SK-N-SH (cell line): ENCODE results near the gene FRMD4B.

Experiments used
- EP300 ChIP-seq, 2 experiments: IDR thresholded peaks; 2 replicates each; pipeline versions ENCODE4 v1.4.0 to v1.6.1; 2012; ENCODE audit warnings: borderline replicate concordance in 1 of 2, low read depth in 1 of 2, low read length in 1 of 2
- EZH2phosphoT487 ChIP-seq: fragments of 200-600 bp; sonication (generic); IDR thresholded peaks from 2 replicates; pipeline ENCODE4 v1.6.1; 2017; ENCODE audit warnings: low read depth, mixed run types, mild to moderate bottlenecking, antibody characterized with exemption, moderate library complexity, borderline replicate concordance
- NFIC ChIP-seq: IDR thresholded peaks from 2 replicates; pipeline ENCODE4 v1.4.0; 2012; ENCODE audit warnings: borderline replicate concordance
- POLR2AphosphoS5 ChIP-seq: IDR thresholded peaks from 2 replicates; pipeline ENCODE4 v1.6.1; 2012; ENCODE audit warnings: low read depth, low read length
- RAD21 ChIP-seq: IDR thresholded peaks from 2 replicates; pipeline ENCODE4 v1.6.1; 2012; ENCODE audit warnings: mild to moderate bottlenecking, low read length
- RCOR1 ChIP-seq: fragments of 150-350 bp; IDR thresholded peaks from 2 replicates; pipeline ENCODE4 v1.6.1; 2017; ENCODE audit warnings: antibody characterized with exemption, low read length
- RXRA ChIP-seq: IDR thresholded peaks from 2 replicates; pipeline ENCODE4 v1.4.0; 2012; ENCODE audit warnings: low read depth, mild to moderate bottlenecking, borderline replicate concordance
- SIN3A ChIP-seq: IDR thresholded peaks from 2 replicates; pipeline ENCODE4 v1.6.1; 2012; ENCODE audit warnings: low read depth, mild to moderate bottlenecking, low read length, moderate library complexity, borderline replicate concordance
- TCF12 ChIP-seq: IDR thresholded peaks from 2 replicates; pipeline ENCODE4 v1.4.0; 2012
- ZBTB33 ChIP-seq: IDR thresholded peaks from 2 replicates; pipeline ENCODE4 v1.4.0; 2012; ENCODE audit warnings: low read depth, borderline replicate concordance
- TF ChIP-seq, protein P1 (sequence below): fragments of 200-600 bp; sonication (generic); IDR thresholded peaks from 2 replicates; pipeline ENCODE4 v1.6.1; 2017; ENCODE audit warnings: antibody characterized with exemption, mild to moderate bottlenecking, moderate library complexity
- TF ChIP-seq, protein P2 (sequence below): IDR thresholded peaks from 2 replicates; pipeline ENCODE4 v1.6.1; 2012; ENCODE audit warnings: mild to moderate bottlenecking, low read depth, low read length, moderate library complexity
- TF ChIP-seq, protein P3 (sequence below): IDR thresholded peaks from 2 replicates; pipeline ENCODE4 v1.4.0; 2012; ENCODE audit warnings: low read depth

GRCh38 chr3:69210068-69210730 is 175.7 kb downstream of the FRMD4B start:
- TF ChIP-seq, protein P1, sequence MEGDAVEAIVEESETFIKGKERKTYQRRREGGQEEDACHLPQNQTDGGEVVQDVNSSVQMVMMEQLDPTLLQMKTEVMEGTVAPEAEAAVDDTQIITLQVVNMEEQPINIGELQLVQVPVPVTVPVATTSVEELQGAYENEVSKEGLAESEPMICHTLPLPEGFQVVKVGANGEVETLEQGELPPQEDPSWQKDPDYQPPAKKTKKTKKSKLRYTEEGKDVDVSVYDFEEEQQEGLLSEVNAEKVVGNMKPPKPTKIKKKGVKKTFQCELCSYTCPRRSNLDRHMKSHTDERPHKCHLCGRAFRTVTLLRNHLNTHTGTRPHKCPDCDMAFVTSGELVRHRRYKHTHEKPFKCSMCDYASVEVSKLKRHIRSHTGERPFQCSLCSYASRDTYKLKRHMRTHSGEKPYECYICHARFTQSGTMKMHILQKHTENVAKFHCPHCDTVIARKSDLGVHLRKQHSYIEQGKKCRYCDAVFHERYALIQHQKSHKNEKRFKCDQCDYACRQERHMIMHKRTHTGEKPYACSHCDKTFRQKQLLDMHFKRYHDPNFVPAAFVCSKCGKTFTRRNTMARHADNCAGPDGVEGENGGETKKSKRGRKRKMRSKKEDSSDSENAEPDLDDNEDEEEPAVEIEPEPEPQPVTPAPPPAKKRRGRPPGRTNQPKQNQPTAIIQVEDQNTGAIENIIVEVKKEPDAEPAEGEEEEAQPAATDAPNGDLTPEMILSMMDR: no peak
- TF ChIP-seq SIN3A (no peak), RAD21 (no peak), ZBTB33 (no peak), POLR2AphosphoS5 (no peak), NFIC (peak; percentile 36; the same call in 1 of the 2 replicates), EZH2phosphoT487 (no peak), EP300 (IDR thresholded peaks at IDR 0.05; ENCODE audit: borderline replicate concordance in 1 of 2, low read depth in 1 of 2, low read length in 1 of 2) (peak in 1 of 2 experiments; percentile 14; a peak in 1 of 4 replicates), TCF12 (peak; percentile 64), RXRA (no peak), RCOR1 (no peak)
- TF ChIP-seq, protein P2, sequence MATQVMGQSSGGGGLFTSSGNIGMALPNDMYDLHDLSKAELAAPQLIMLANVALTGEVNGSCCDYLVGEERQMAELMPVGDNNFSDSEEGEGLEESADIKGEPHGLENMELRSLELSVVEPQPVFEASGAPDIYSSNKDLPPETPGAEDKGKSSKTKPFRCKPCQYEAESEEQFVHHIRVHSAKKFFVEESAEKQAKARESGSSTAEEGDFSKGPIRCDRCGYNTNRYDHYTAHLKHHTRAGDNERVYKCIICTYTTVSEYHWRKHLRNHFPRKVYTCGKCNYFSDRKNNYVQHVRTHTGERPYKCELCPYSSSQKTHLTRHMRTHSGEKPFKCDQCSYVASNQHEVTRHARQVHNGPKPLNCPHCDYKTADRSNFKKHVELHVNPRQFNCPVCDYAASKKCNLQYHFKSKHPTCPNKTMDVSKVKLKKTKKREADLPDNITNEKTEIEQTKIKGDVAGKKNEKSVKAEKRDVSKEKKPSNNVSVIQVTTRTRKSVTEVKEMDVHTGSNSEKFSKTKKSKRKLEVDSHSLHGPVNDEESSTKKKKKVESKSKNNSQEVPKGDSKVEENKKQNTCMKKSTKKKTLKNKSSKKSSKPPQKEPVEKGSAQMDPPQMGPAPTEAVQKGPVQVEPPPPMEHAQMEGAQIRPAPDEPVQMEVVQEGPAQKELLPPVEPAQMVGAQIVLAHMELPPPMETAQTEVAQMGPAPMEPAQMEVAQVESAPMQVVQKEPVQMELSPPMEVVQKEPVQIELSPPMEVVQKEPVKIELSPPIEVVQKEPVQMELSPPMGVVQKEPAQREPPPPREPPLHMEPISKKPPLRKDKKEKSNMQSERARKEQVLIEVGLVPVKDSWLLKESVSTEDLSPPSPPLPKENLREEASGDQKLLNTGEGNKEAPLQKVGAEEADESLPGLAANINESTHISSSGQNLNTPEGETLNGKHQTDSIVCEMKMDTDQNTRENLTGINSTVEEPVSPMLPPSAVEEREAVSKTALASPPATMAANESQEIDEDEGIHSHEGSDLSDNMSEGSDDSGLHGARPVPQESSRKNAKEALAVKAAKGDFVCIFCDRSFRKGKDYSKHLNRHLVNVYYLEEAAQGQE: no peak
- TF ChIP-seq, protein P3, sequence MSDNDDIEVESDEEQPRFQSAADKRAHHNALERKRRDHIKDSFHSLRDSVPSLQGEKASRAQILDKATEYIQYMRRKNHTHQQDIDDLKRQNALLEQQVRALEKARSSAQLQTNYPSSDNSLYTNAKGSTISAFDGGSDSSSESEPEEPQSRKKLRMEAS: no peak
